ENCODE results near the gene PTCHD4.

PTCHD4 gene

DNA sequence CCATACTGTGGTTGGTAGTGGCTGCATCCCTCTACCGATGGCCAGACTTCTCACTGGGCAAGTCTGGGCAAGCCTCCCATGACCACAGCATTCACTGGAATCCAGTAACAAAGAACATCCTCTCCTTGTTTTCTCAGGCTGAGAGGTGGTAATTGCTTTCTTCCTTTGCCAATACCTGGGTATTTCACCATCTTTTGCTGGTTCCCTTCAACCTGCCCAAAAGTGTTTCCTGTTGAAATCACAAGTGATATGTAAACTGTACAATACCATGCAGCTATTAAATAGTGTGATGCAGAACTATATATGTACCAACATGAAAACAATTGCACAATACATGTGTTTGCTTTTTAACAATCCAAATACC lies at the start of gene PTCHD4:
PTCHD4 (minus strand) TSS at position 55 of the 364 bp plus-strand sequence. CDS start 42,240 bp downstream, outside the sequence.
- peak; percentile 58 for DNase-seq (ENCODE audit: extremely low read depth, low read depth)
- TF ChIP-seq, protein P1, sequence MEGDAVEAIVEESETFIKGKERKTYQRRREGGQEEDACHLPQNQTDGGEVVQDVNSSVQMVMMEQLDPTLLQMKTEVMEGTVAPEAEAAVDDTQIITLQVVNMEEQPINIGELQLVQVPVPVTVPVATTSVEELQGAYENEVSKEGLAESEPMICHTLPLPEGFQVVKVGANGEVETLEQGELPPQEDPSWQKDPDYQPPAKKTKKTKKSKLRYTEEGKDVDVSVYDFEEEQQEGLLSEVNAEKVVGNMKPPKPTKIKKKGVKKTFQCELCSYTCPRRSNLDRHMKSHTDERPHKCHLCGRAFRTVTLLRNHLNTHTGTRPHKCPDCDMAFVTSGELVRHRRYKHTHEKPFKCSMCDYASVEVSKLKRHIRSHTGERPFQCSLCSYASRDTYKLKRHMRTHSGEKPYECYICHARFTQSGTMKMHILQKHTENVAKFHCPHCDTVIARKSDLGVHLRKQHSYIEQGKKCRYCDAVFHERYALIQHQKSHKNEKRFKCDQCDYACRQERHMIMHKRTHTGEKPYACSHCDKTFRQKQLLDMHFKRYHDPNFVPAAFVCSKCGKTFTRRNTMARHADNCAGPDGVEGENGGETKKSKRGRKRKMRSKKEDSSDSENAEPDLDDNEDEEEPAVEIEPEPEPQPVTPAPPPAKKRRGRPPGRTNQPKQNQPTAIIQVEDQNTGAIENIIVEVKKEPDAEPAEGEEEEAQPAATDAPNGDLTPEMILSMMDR (IDR thresholded peaks at IDR 0.05; ENCODE audit: low read depth, low read length, missing control alignments): no peak
- H3K4me3 ChIP-seq (replicated peaks; ENCODE audit: low read depth, low read length): peak within 1 kb of the TSS; percentile 52

GRCh38 chr6:48151142-48151541 lies 40.1 kb upstream of the PTCHD4 start:
- TF ChIP-seq, protein P1 (IDR thresholded peaks at IDR 0.05; ENCODE audit: low read depth, low read length, missing control alignments): no peak
- DNase-seq (ENCODE audit: extremely low read depth, low read depth): no peak
- no peak overlapping the region for H3K4me3 ChIP-seq (replicated peaks; ENCODE audit: low read depth, low read length)

GRCh38 chr6:48150701-48151100 lies 39.7 kb upstream of the PTCHD4 start:
- no peak for DNase-seq (ENCODE audit: extremely low read depth, low read depth)
- TF ChIP-seq, protein P1 (IDR thresholded peaks at IDR 0.05; ENCODE audit: low read depth, low read length, missing control alignments): no peak
- H3K4me3 ChIP-seq (replicated peaks; ENCODE audit: low read depth, low read length): no peak overlapping the region

DNA sequence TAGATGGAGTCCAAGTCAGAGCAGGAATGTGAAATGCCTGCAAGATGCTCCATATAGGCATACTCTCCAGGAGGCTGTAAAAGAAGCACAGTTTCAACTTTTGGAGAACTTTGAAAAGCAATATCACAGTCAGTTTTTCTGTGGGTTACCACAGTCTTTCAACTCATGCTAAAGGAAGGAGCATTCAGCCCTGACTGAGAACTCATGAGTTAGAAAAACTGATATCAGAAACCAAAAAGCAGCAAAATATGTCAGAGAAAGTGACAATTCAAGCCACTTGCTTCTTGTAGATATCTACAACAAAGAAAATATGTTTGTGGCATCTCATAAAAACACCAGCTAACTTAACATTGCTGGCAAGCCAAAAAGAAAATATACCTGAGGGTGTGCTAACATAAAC lies 36.1 kb upstream of the PTCHD4 start:
- no peak for DNase-seq (ENCODE audit: extremely low read depth, low read depth)
- H3K4me3 ChIP-seq (replicated peaks; ENCODE audit: low read depth, low read length): no peak overlapping the region
- TF ChIP-seq, protein P1 (IDR thresholded peaks at IDR 0.05; ENCODE audit: low read depth, low read length, missing control alignments): no peak

GRCh38 chr6:48144021-48144420 lies 33.0 kb upstream of the PTCHD4 start:
- TF ChIP-seq, protein P1 (IDR thresholded peaks at IDR 0.05; ENCODE audit: low read depth, low read length, missing control alignments): no peak
- no peak for DNase-seq (ENCODE audit: extremely low read depth, low read depth)
- no peak overlapping the region for H3K4me3 ChIP-seq (replicated peaks; ENCODE audit: low read depth, low read length)

- DNase-seq (ENCODE audit: extremely low read depth, low read depth): no peak
Observed at GRCh38 chr6:48141975-48142374, 31.0 kb upstream of the PTCHD4 start.

More at GRCh38 chr6:48141975-48142374, 31.0 kb upstream of the PTCHD4 start:
- TF ChIP-seq, protein P1 (IDR thresholded peaks at IDR 0.05; ENCODE audit: low read depth, low read length, missing control alignments): no peak
- no peak overlapping the region for H3K4me3 ChIP-seq (replicated peaks; ENCODE audit: low read depth, low read length)

Measured in HFF-Myc (cell line).